Ishikawa (cell line): Measurements from ENCODE around the gene RFTN2.

Experiments
- CEBPB ChIP-seq: IDR thresholded peaks from 2 replicates; pipeline ENCODE4 v1.6.1; 2012
- CREB1 ChIP-seq: IDR thresholded peaks from 2 replicates; pipeline ENCODE4 v1.6.1; 2012; ENCODE audit warnings: low read depth
- EGR1 ChIP-seq: IDR thresholded peaks from 2 replicates; pipeline ENCODE4 v1.6.1; 2012
- EP300 ChIP-seq: IDR thresholded peaks from 2 replicates; pipeline ENCODE4 v1.6.1; 2012; ENCODE audit warnings: borderline replicate concordance
- FOXM1 ChIP-seq: IDR thresholded peaks from 2 replicates; pipeline ENCODE4 v1.6.1; 2012; ENCODE audit warnings: low read depth, borderline replicate concordance
- MAX ChIP-seq: IDR thresholded peaks from 2 replicates; pipeline ENCODE4 v1.6.1; 2012
- NFIC ChIP-seq: IDR thresholded peaks from 2 replicates; pipeline ENCODE4 v1.6.1; 2012
- RAD21 ChIP-seq: IDR thresholded peaks from 2 replicates; pipeline ENCODE4 v1.6.1; 2012; ENCODE audit warnings: low read depth
- REST ChIP-seq: IDR thresholded peaks from 2 replicates; pipeline ENCODE4 v1.6.1; 2012; ENCODE audit warnings: low read depth, mild to moderate bottlenecking
- TAF1 ChIP-seq: IDR thresholded peaks from 2 replicates; pipeline ENCODE4 v1.6.1; 2012; ENCODE audit warnings: low read depth, mild to moderate bottlenecking
- TCF12 ChIP-seq: IDR thresholded peaks from 2 replicates; pipeline ENCODE4 v1.6.1; 2012; ENCODE audit warnings: low read depth
- TEAD4 ChIP-seq: IDR thresholded peaks from 2 replicates; pipeline ENCODE4 v1.6.1; 2012
- USF1 ChIP-seq: IDR thresholded peaks from 2 replicates; pipeline ENCODE4 v1.6.1; 2012
- YY1 ChIP-seq: IDR thresholded peaks from 2 replicates; pipeline ENCODE4 v1.6.1; 2012; ENCODE audit warnings: low read depth
- ZBTB7A ChIP-seq: IDR thresholded peaks from 2 replicates; pipeline ENCODE4 v1.6.1; 2012; ENCODE audit warnings: low read depth

Gene RFTN2

GRCh38 chr2:197675246-197675645 lies at the start of gene RFTN2:
Gene RFTN2 (minus strand): TSS chr2:197675587. CDS start chr2:197675458, 129 bp downstream.
- TF ChIP-seq RAD21: no peak
- TF ChIP-seq CREB1: no peak
- no peak for TF ChIP-seq CEBPB
- no peak for TF ChIP-seq MAX
- TF ChIP-seq FOXM1: no peak
- no peak for TF ChIP-seq EP300
- no peak for TF ChIP-seq USF1
- TF ChIP-seq TCF12: no peak
- no peak for TF ChIP-seq REST
- TF ChIP-seq NFIC: no peak
- no peak for TF ChIP-seq TAF1
- TF ChIP-seq ZBTB7A: no peak
- no peak for TF ChIP-seq EGR1
- TF ChIP-seq YY1: no peak

GRCh38 chr2:197717863-197718262 lies 42.5 kb upstream of the RFTN2 start:
- TF ChIP-seq EGR1 (no peak), YY1 (no peak)

- TF ChIP-seq CEBPB: no peak
- TF ChIP-seq TAF1: no peak
- no peak for TF ChIP-seq TEAD4
- no peak for TF ChIP-seq REST
These were observed 37.9 kb upstream of the RFTN2 start for GRCh38 chr2:197713271-197713670.

GRCh38 chr2:197711578-197711977 lies 36.2 kb upstream of the RFTN2 start:
- no peak for TF ChIP-seq RAD21
- TF ChIP-seq CREB1: no peak
- TF ChIP-seq CEBPB: no peak
- TF ChIP-seq YY1: no peak
- TF ChIP-seq FOXM1: no peak
- TF ChIP-seq NFIC: no peak
- TF ChIP-seq TEAD4: no peak
- no peak for TF ChIP-seq USF1
- TF ChIP-seq MAX: no peak
- TF ChIP-seq EGR1: no peak
- TF ChIP-seq TCF12: no peak
- TF ChIP-seq ZBTB7A: no peak
- TF ChIP-seq REST: no peak
- no peak for TF ChIP-seq TAF1
- no peak for TF ChIP-seq EP300

- TF ChIP-seq EP300 (no peak), NFIC (no peak), FOXM1 (no peak), RAD21 (no peak), MAX (no peak), TEAD4 (no peak), EGR1 (no peak), YY1 (no peak), TAF1 (no peak), CEBPB (no peak), REST (no peak), ZBTB7A (no peak), CREB1 (no peak), TCF12 (no peak)
These were observed 35.1 kb upstream of the RFTN2 start for GRCh38 chr2:197710424-197711042.
